KMS-11 (cell line): ENCODE data around the gene NR2F2.

Experiments used
- H2AFZ ChIP-seq: fragments of 200-600 bp; sonication (generic); 2 replicates; pipeline ENCODE4 v1.6.1; 2016; ENCODE audit warnings: antibody characterized with exemption, mixed run types, low read depth
- H3K27ac ChIP-seq: fragments of 200-600 bp; sonication (generic); 2 replicates; pipeline ENCODE4 v1.6.1; 2016; ENCODE audit warnings: mild to moderate bottlenecking, mixed run types
- H3K27me3 ChIP-seq: fragments of 200-600 bp; sonication (generic); 2 replicates; pipeline ENCODE4 v1.6.1; 2017; ENCODE audit warnings: mild to moderate bottlenecking, low read depth, mixed run types, moderate library complexity; ENCODE audit not compliant: insufficient read depth
- H3K36me3 ChIP-seq: fragments of 200-600 bp; sonication (generic); 2 replicates; pipeline ENCODE4 v1.6.1; 2017; ENCODE audit warnings: mild to moderate bottlenecking, mixed run types; ENCODE audit not compliant: insufficient read depth
- H3K4me1 ChIP-seq: fragments of 200-600 bp; sonication (generic); 2 replicates; pipeline ENCODE4 v1.6.1; 2016; ENCODE audit warnings: mild to moderate bottlenecking, low read depth, mixed run types; ENCODE audit not compliant: poor library complexity, severe bottlenecking
- H3K4me2 ChIP-seq: fragments of 200-600 bp; sonication (generic); 2 replicates; pipeline ENCODE4 v1.7.0; 2016; ENCODE audit warnings: mild to moderate bottlenecking, mixed run types
- H3K4me3 ChIP-seq: fragments of 200-600 bp; sonication (generic); IDR thresholded peaks from 2 replicates; pipeline ENCODE4 v1.6.1; 2017; ENCODE audit warnings: low read depth, low read length, mixed read lengths; ENCODE audit not compliant: insufficient read depth
- H3K79me2 ChIP-seq: fragments of 200-600 bp; sonication (generic); 2 replicates; pipeline ENCODE4 v1.6.1; 2016; ENCODE audit warnings: low read depth, mixed run types; ENCODE audit not compliant: insufficient read depth
- H3K9ac ChIP-seq: fragments of 200-600 bp; sonication (generic); 2 replicates; pipeline ENCODE4 v1.6.1; 2016; ENCODE audit warnings: mild to moderate bottlenecking, mixed run types
- H4K20me1 ChIP-seq: fragments of 200-600 bp; sonication (generic); 2 replicates; pipeline ENCODE4 v1.6.1; 2016; ENCODE audit warnings: mild to moderate bottlenecking, mixed run types; ENCODE audit not compliant: insufficient read depth
- CTCF ChIP-seq: fragments of 200-600 bp; sonication (generic); conservative IDR thresholded peaks from 2 replicates; pipeline ENCODE4 v1.6.1; 2017; ENCODE audit warnings: low read depth, mild to moderate bottlenecking, antibody characterized with exemption, low read length, moderate library complexity, mixed read lengths

NR2F2 gene

GRCh38 chr15:96343113-96344059 is 12.9 kb downstream of the NR2F2 start:
- Histone ChIP-seq H3K9ac (no peak overlapping the region), H3K79me2 (peaks cover 16% of the 10 kb centered on the region; the same call in 1 of the 2 replicates), H4K20me1 (no peaks in the 10 kb centered on the region)

GRCh38 chr15:96344060-96344705 is 13.7 kb downstream of the NR2F2 start:
- no peaks in the 10 kb centered on the region for H3K27me3 ChIP-seq
- H3K9ac ChIP-seq = no peak overlapping the region
- H3K79me2 ChIP-seq = peaks cover 11% of the 10 kb centered on the region; the same call in 1 of the 2 replicates

More at GRCh38 chr15:96343113-96344059, 12.9 kb downstream of the NR2F2 start:
- Histone ChIP-seq H3K27me3 (no peaks in the 10 kb centered on the region), H3K4me1 (peaks cover 19% of the 10 kb centered on the region), H3K36me3 (no peaks in the 10 kb centered on the region), H3K27ac (no peak overlapping the region), H2AFZ (no peak overlapping the region), H3K4me3 (no peak overlapping the region), H3K4me2 (no peak overlapping the region)
- TF ChIP-seq CTCF = no peak

GRCh38 chr15:96344706-96345559 is 14.4 kb downstream of the NR2F2 start:
- no peaks in the 10 kb centered on the region for H3K36me3 ChIP-seq
- H3K4me3 ChIP-seq = no peak overlapping the region
- no peaks in the 10 kb centered on the region for H3K27me3 ChIP-seq
- no peak for TF ChIP-seq CTCF
- no peaks in the 10 kb centered on the region for H4K20me1 ChIP-seq
- H3K79me2 ChIP-seq = peaks cover 3% of the 10 kb centered on the region; the same call in 1 of the 2 replicates
- no peak overlapping the region; the same call in 1 of the 2 replicates for H3K4me2 ChIP-seq
- peaks cover 13% of the 10 kb centered on the region for H3K4me1 ChIP-seq
- H2AFZ ChIP-seq = no peak overlapping the region
- no peak overlapping the region for H3K9ac ChIP-seq
- no peak overlapping the region for H3K27ac ChIP-seq

More at GRCh38 chr15:96344060-96344705, 13.7 kb downstream of the NR2F2 start:
- no peak for TF ChIP-seq CTCF
- no peaks in the 10 kb centered on the region for H4K20me1 ChIP-seq
- H2AFZ ChIP-seq = no peak overlapping the region
- H3K4me1 ChIP-seq = peaks cover 13% of the 10 kb centered on the region
- H3K36me3 ChIP-seq = no peaks in the 10 kb centered on the region
- H3K4me2 ChIP-seq = no peak overlapping the region
- H3K27ac ChIP-seq = no peak overlapping the region
- H3K4me3 ChIP-seq = no peak overlapping the region
